ENCODE results near the gene JAKMIP1. TPM values are rescaled to one million over a fixed set of nuclear protein-coding genes. Genes with fewer than 3 reads are reported as not detected.
A peak's percentile ranks its signal among the peaks of the same experiment; 100 is the strongest.

Gene JAKMIP1
- total and polyA plus RNA-seq, 4 donors = 0.08 to 0.50 (median 0.22) TPM

DNA sequence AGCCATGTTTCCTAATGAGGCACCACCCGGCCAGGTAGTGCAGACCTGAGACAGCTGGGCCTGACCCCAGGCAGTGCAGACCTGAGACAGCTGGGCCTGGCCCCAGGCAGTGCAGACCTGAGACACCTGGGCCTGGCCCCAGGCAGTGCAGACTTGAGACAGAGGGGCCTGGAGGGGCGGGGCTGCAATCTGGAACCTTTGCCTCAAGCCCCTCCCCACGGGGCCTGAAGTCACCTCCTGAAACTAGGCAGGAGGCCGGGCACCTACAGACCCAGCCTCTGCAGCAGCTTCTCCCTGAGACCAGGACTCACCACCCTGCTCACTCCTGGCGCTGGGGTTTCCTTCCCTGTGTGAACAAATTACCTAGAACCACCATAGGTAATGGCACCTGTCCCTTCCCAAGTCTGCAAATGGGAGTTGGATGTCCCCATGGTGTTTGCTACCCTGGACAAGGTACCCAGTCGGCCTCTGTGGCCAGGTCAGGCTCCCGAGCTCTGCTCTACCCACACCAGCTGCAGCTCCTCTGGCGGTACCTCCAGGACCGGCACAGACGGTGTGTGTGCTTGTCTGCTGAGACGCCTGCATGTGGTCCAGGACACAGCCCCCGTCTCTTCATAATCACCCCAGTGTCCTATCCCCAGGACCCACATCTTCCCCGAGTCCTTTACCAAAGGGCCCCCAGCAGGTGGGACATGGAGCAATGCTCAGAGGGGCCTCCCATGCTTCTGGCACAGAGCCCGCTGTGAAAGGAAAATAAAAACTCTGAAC lies 129.0 kb downstream of the JAKMIP1 start:
- H3K4me3 ChIP-seq (ENCODE audit: low read length in 2 of 2) = no peak overlapping the region
- ATAC-seq (ENCODE audit: low FRiP score) (no peak), DNase-seq (peak in 1 of 2 donors; percentile 63)
- no peak overlapping the region for H3K27ac ChIP-seq (ENCODE audit: low read depth in 1 of 2, low read length in 2 of 2)
- H3K4me1 ChIP-seq (ENCODE audit: control insufficient read depth in 1 of 2, insufficient read depth in 2 of 2, low read length in 2 of 2) = no peaks in the 10 kb centered on the region
- intact Hi-C loops (cut with DNase I) = no loop called here
- no peaks in the 10 kb centered on the region for H3K9me3 ChIP-seq (ENCODE audit: control insufficient read depth, low read length)
- no peaks in the 10 kb centered on the region for H3K27me3 ChIP-seq (ENCODE audit: control insufficient read depth in 1 of 2, insufficient read depth in 2 of 2, low read length in 1 of 2)
- H3K36me3 ChIP-seq (ENCODE audit: control insufficient read depth in 1 of 2, insufficient read depth in 2 of 2, low read length in 1 of 2) = no peaks in the 10 kb centered on the region
- 56 to 58% methylated on average over 14 of the region's 14 CpGs for WGBS, 2 donors

DNA sequence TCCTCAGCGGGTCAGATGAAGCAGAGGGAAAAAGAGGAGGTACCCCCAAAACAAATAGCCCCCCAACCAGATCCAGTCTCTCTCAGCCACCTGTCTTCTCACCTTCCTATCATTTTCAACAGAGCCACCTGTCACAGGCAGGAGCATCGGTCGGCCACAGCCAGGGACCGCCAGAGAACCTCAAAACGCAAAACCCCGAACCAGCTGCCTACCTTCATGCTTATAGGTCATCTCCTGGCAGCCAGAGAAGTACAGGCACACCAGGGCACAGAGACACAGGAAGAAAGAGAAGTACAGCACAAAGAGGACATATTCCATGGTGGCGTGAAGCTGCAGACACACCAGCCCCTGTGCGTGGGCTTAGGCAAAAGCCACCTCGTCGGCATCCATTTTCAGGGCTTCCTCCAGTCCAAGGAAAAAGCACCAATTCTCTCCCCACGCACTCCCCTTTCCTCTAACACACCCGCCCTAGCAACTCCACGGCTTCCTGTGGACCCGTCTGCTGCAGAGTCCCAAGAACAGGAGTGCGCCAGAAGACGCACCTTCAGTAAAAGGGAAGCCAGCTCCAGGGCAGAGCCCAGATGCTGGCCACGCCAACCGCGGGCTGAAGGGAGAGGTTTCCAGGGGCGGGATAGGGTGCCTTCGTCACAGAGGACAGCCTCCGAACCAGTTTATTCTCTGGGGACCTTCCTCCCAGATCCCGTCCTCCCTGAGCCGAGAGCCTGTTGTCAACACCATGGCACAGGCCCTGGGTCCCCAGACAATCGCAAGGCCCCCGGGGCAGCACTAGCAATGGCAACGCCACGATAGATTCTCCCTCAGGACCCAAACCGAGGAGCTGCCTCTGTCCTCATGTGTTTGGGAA lies 130.3 kb downstream of the JAKMIP1 start:
- no peak overlapping the region for H3K27ac ChIP-seq (ENCODE audit: low read depth in 1 of 2, low read length in 2 of 2)
- intact Hi-C loops (cut with DNase I) = no loop called here
- no peaks in the 10 kb centered on the region for H3K36me3 ChIP-seq (ENCODE audit: control insufficient read depth in 1 of 2, insufficient read depth in 2 of 2, low read length in 1 of 2)
- WGBS, 2 donors = 76 to 77% methylated on average over 29 of the region's 29 CpGs
- H3K4me1 ChIP-seq (ENCODE audit: control insufficient read depth in 1 of 2, insufficient read depth in 2 of 2, low read length in 2 of 2) = no peaks in the 10 kb centered on the region
- ATAC-seq (ENCODE audit: low FRiP score) (no peak), DNase-seq (peak in 1 of 2 donors; percentile 34)
- H3K4me3 ChIP-seq (ENCODE audit: low read length in 2 of 2) = no peak overlapping the region
- no peaks in the 10 kb centered on the region for H3K27me3 ChIP-seq (ENCODE audit: control insufficient read depth in 1 of 2, insufficient read depth in 2 of 2, low read length in 1 of 2)
- no peaks in the 10 kb centered on the region for H3K9me3 ChIP-seq (ENCODE audit: control insufficient read depth, low read length)

GRCh38 chr4:6068986-6069385 lies 131.4 kb downstream of the JAKMIP1 start:
- no peaks in the 10 kb centered on the region for H3K9me3 ChIP-seq (ENCODE audit: control insufficient read depth, low read length)
- no peak overlapping the region for H3K27ac ChIP-seq (ENCODE audit: low read depth in 1 of 2, low read length in 2 of 2)
- H3K4me3 ChIP-seq (ENCODE audit: low read length in 2 of 2) = no peak overlapping the region
- no peaks in the 10 kb centered on the region for H3K4me1 ChIP-seq (ENCODE audit: control insufficient read depth in 1 of 2, insufficient read depth in 2 of 2, low read length in 2 of 2)
- H3K27me3 ChIP-seq (ENCODE audit: control insufficient read depth in 1 of 2, insufficient read depth in 2 of 2, low read length in 1 of 2) = no peaks in the 10 kb centered on the region
- no peak for DNase-seq
- no peak for ATAC-seq (ENCODE audit: low FRiP score)
- 77 to 79% methylated on average over 2 of the region's 2 CpGs for WGBS, 2 donors
- no peaks in the 10 kb centered on the region for H3K36me3 ChIP-seq (ENCODE audit: control insufficient read depth in 1 of 2, insufficient read depth in 2 of 2, low read length in 1 of 2)
- intact Hi-C loops (cut with DNase I) = no loop called here

- no peaks in the 10 kb centered on the region for H3K36me3 ChIP-seq (ENCODE audit: control insufficient read depth in 1 of 2, insufficient read depth in 2 of 2, low read length in 1 of 2)
- H3K27me3 ChIP-seq (ENCODE audit: control insufficient read depth in 1 of 2, insufficient read depth in 2 of 2, low read length in 1 of 2) = no peaks in the 10 kb centered on the region
- DNase-seq = peak in 1 of 2 donors; percentile 14
- intact Hi-C loops (cut with DNase I) = no loop called here
- H3K4me1 ChIP-seq (ENCODE audit: control insufficient read depth in 1 of 2, insufficient read depth in 2 of 2, low read length in 2 of 2) = no peaks in the 10 kb centered on the region
- ATAC-seq (ENCODE audit: low FRiP score) = no peak
- H3K4me3 ChIP-seq (ENCODE audit: low read length in 2 of 2) = no peak overlapping the region
- no peak overlapping the region for H3K27ac ChIP-seq (ENCODE audit: low read depth in 1 of 2, low read length in 2 of 2)
- peaks cover 1% of the 10 kb centered on the region for H3K9me3 ChIP-seq (ENCODE audit: control insufficient read depth, low read length)
- 58 to 62% methylated on average over 10 of the region's 10 CpGs for WGBS, 2 donors
Measured at GRCh38 chr4:6065934-6066590, 134.3 kb downstream of the JAKMIP1 start.

GRCh38 chr4:6065166-6065565 lies 135.2 kb downstream of the JAKMIP1 start:
- H3K4me1 ChIP-seq (ENCODE audit: control insufficient read depth in 1 of 2, insufficient read depth in 2 of 2, low read length in 2 of 2) = no peaks in the 10 kb centered on the region
- no peak overlapping the region for H3K4me3 ChIP-seq (ENCODE audit: low read length in 2 of 2)
- no peak overlapping the region for H3K27ac ChIP-seq (ENCODE audit: low read depth in 1 of 2, low read length in 2 of 2)
- intact Hi-C loops (cut with DNase I) = no loop called here
- peak; percentile 11 for ATAC-seq (ENCODE audit: low FRiP score)
- H3K36me3 ChIP-seq (ENCODE audit: control insufficient read depth in 1 of 2, insufficient read depth in 2 of 2, low read length in 1 of 2) = no peaks in the 10 kb centered on the region
- peak in 1 of 2 donors; percentile 36 for DNase-seq
- WGBS, 2 donors = 92 to 93% methylated on average over 5 of the region's 5 CpGs
- peaks cover 2% of the 10 kb centered on the region for H3K9me3 ChIP-seq (ENCODE audit: control insufficient read depth, low read length)
- no peaks in the 10 kb centered on the region for H3K27me3 ChIP-seq (ENCODE audit: control insufficient read depth in 1 of 2, insufficient read depth in 2 of 2, low read length in 1 of 2)

GRCh38 chr4:6064383-6064782 lies 136.0 kb downstream of the JAKMIP1 start:
- Histone ChIP-seq H3K27me3 (ENCODE audit: control insufficient read depth in 1 of 2, insufficient read depth in 2 of 2, low read length in 1 of 2) (no peaks in the 10 kb centered on the region), H3K4me3 (ENCODE audit: low read length in 2 of 2) (no peak overlapping the region), H3K36me3 (ENCODE audit: control insufficient read depth in 1 of 2, insufficient read depth in 2 of 2, low read length in 1 of 2) (no peaks in the 10 kb centered on the region), H3K27ac (ENCODE audit: low read depth in 1 of 2, low read length in 2 of 2) (no peak overlapping the region), H3K9me3 (ENCODE audit: control insufficient read depth, low read length) (peaks cover 8% of the 10 kb centered on the region), H3K4me1 (ENCODE audit: control insufficient read depth in 1 of 2, insufficient read depth in 2 of 2, low read length in 2 of 2) (no peaks in the 10 kb centered on the region)
- ATAC-seq (ENCODE audit: low FRiP score) (no peak), DNase-seq (no peak)
- 82% methylated on average over 7 of the region's 7 CpGs for WGBS, 2 donors
- intact Hi-C loops (cut with DNase I) = no loop called here

DNA sequence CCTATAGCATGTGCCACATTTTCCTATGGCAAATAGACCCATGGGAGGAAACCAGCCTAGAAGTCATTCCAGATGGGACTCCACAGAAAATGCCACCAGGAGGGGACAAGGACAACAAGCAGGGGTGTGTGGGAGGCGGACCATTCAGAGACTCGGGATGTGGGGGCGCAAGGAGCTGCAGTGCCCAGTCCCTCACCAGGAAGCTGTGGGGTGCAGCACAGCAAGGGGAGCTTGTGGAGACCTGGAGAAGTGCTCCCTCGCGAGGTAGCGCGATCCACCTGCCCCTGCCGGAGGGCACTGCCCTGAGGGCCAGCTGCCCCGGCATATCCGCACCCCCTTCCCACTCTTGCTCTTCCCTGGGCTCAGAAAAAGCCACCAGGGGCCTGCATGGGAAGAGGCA lies 136.7 kb downstream of the JAKMIP1 start:
- H3K4me1 ChIP-seq (ENCODE audit: control insufficient read depth in 1 of 2, insufficient read depth in 2 of 2, low read length in 2 of 2) = no peaks in the 10 kb centered on the region
- H3K4me3 ChIP-seq (ENCODE audit: low read length in 2 of 2) = no peak overlapping the region
- 90 to 92% methylated on average over 10 of the region's 10 CpGs for WGBS, 2 donors
- peaks cover 14% of the 10 kb centered on the region for H3K9me3 ChIP-seq (ENCODE audit: control insufficient read depth, low read length)
- no peak overlapping the region for H3K27ac ChIP-seq (ENCODE audit: low read depth in 1 of 2, low read length in 2 of 2)
- intact Hi-C loops (cut with DNase I) = no loop called here
- ATAC-seq (ENCODE audit: low FRiP score) = no peak
- DNase-seq = peak in 1 of 2 donors; percentile 71
- no peaks in the 10 kb centered on the region for H3K27me3 ChIP-seq (ENCODE audit: control insufficient read depth in 1 of 2, insufficient read depth in 2 of 2, low read length in 1 of 2)
- H3K36me3 ChIP-seq (ENCODE audit: control insufficient read depth in 1 of 2, insufficient read depth in 2 of 2, low read length in 1 of 2) = no peaks in the 10 kb centered on the region

- no peak for DNase-seq
- no peak for ATAC-seq (ENCODE audit: low FRiP score)
- 88 to 93% methylated on average over 12 of the region's 12 CpGs for WGBS, 2 donors
- intact Hi-C loops (cut with DNase I) = no loop called here
- peaks cover 16% of the 10 kb centered on the region for H3K9me3 ChIP-seq (ENCODE audit: control insufficient read depth, low read length)
- H3K27ac ChIP-seq (ENCODE audit: low read depth in 1 of 2, low read length in 2 of 2) = no peak overlapping the region
- no peaks in the 10 kb centered on the region for H3K27me3 ChIP-seq (ENCODE audit: control insufficient read depth in 1 of 2, insufficient read depth in 2 of 2, low read length in 1 of 2)
- no peaks in the 10 kb centered on the region for H3K36me3 ChIP-seq (ENCODE audit: control insufficient read depth in 1 of 2, insufficient read depth in 2 of 2, low read length in 1 of 2)
- no peaks in the 10 kb centered on the region for H3K4me1 ChIP-seq (ENCODE audit: control insufficient read depth in 1 of 2, insufficient read depth in 2 of 2, low read length in 2 of 2)
- H3K4me3 ChIP-seq (ENCODE audit: low read length in 2 of 2) = no peak overlapping the region
Measured at GRCh38 chr4:6062133-6062532, 138.2 kb downstream of the JAKMIP1 start.

Measured in aorta (tissue), 5 donors.